Brain pericyte (primary cell): ENCODE data around the gene FNDC3B.
"Not testable (repeated sequence)": the region's sequence is repeated elsewhere in the genome, so short reads cannot be mapped to it uniquely, and the experiment has no call there.

Experiments used
- DNase-seq: peaks from one replicate; pipeline ENCODE4 v3.0.0-alpha.2; 2012; ENCODE audit warnings: low read depth, low spot score

FNDC3B gene

GRCh38 chr3:172093581-172094443 is 54.4 kb downstream of the FNDC3B start:
- DNase-seq, result not testable (repeated sequence)

GRCh38 chr3:172094621-172095557 is 55.5 kb downstream of the FNDC3B start:
- DNase-seq, result no peak

GRCh38 chr3:172096881-172097420 is 57.6 kb downstream of the FNDC3B start:
- no peak for DNase-seq

GRCh38 chr3:172097585-172097984 is 58.2 kb downstream of the FNDC3B start:
- no peak for DNase-seq

- DNase-seq, result no peak
Measured at GRCh38 chr3:172098698-172099494, 59.5 kb downstream of the FNDC3B start.

GRCh38 chr3:172099495-172099808 is 60.1 kb downstream of the FNDC3B start:
- no peak for DNase-seq

- DNase-seq, result no peak
Measured at GRCh38 chr3:172100482-172100881, 61.1 kb downstream of the FNDC3B start.

- DNase-seq, result no peak
Measured at GRCh38 chr3:172101107-172101506, 61.7 kb downstream of the FNDC3B start.

GRCh38 chr3:172102123-172102882 is 62.9 kb downstream of the FNDC3B start:
- no peak for DNase-seq

GRCh38 chr3:172102883-172103310 is 63.5 kb downstream of the FNDC3B start:
- DNase-seq, result no peak

GRCh38 chr3:172103724-172104123 is 64.3 kb downstream of the FNDC3B start:
- DNase-seq, result no peak

- no peak for DNase-seq
Measured at GRCh38 chr3:172104471-172105072, 65.2 kb downstream of the FNDC3B start.

- no peak for DNase-seq
Measured at GRCh38 chr3:172106037-172106954, 66.9 kb downstream of the FNDC3B start.

GRCh38 chr3:172106989-172107388 is 67.6 kb downstream of the FNDC3B start:
- no peak for DNase-seq

GRCh38 chr3:172107403-172107802 is 68.0 kb downstream of the FNDC3B start:
- DNase-seq, result no peak

GRCh38 chr3:172110127-172110779 is 70.9 kb downstream of the FNDC3B start:
- no peak for DNase-seq

- no peak for DNase-seq
Measured at GRCh38 chr3:172111163-172111562, 71.8 kb downstream of the FNDC3B start.

- no peak for DNase-seq
Measured at GRCh38 chr3:172112078-172112733, 72.8 kb downstream of the FNDC3B start.
